Measurements from ENCODE around the gene ICOSLG. TPM values are rescaled to one million over a fixed set of nuclear protein-coding genes. Genes with fewer than 3 reads are reported as not detected.
A peak's percentile ranks its signal among the peaks of the same experiment; 100 is the strongest.
"Not testable (repeated sequence)": the region's sequence is repeated elsewhere in the genome, so short reads cannot be mapped to it uniquely, and the experiment has no call there.

ICOSLG gene
- total RNA-seq, 1 donor from 2014 or later, result 0.26 TPM

- H3K27me3 ChIP-seq (ENCODE audit: control insufficient read depth, insufficient read depth, low read length), result no peaks in the 10 kb centered on the region
- H3K4me3 ChIP-seq (ENCODE audit: low read depth, low read length), result no peak overlapping the region
- H3K36me3 ChIP-seq (ENCODE audit: control insufficient read depth, insufficient read depth, low read length), result no peaks in the 10 kb centered on the region
- DNase-seq (ENCODE audit: low read depth) (no peak), FAIRE-seq (no peak)
- TF ChIP-seq CTCF (IDR thresholded peaks at IDR 0.05; ENCODE audit: insufficient read depth, low read length, severe bottlenecking), result no peak
Observed at GRCh38 chr21:44255511-44255981, 14.8 kb upstream of the ICOSLG start.

DNA sequence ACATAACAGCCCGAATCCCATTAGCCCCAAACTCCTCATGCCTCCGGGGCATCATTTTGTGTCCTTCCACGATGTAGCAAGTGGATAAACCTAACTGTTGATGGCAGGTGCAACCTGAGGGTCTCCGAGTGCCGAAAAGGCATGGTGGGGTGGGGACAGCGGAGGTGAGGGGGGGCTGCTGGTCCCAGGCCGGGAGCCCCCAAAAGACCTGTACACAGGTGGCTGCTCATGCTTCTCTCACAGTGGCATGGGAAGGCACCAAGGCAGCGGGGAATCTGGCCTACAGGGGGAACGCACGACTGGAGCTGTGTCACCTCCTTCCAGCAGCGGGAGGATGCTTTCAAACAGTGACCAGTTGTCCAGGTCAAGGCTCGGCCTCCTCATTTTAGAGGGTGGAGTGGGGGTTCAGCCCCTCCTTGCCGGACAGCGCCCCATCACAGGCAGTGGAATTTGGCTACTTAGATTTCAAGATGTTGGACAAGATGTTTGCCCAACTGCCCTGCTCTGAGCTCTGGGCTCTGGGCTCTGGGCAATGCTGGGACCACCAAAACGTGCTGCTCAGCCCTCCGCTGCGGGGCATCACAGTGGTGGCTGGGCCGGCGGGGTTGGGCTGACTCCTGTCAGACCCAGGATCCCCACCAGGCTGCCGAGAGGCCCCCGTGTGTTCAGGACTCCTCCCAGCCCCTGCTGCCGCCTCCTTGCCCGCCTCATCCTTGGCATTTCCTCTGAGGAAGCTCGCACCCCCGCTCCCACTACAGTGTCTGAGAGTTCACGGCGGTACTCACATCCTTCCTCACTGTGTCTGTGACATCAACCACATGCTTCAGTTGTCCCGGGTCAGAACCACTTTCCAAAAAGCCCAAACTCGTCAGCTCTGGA is 13.3 kb upstream of the ICOSLG start:
- DNase-seq (ENCODE audit: low read depth), result no peak
- TF ChIP-seq CTCF (IDR thresholded peaks at IDR 0.05; ENCODE audit: insufficient read depth, low read length, severe bottlenecking), result no peak
- H3K4me3 ChIP-seq (ENCODE audit: low read depth, low read length), result no peak overlapping the region
- no peaks in the 10 kb centered on the region for H3K27me3 ChIP-seq (ENCODE audit: control insufficient read depth, insufficient read depth, low read length)
- no peak for FAIRE-seq
- H3K36me3 ChIP-seq (ENCODE audit: control insufficient read depth, insufficient read depth, low read length), result no peaks in the 10 kb centered on the region

GRCh38 chr21:44249204-44250037 is 8.7 kb upstream of the ICOSLG start:
- FAIRE-seq, result not testable (repeated sequence)

DNA sequence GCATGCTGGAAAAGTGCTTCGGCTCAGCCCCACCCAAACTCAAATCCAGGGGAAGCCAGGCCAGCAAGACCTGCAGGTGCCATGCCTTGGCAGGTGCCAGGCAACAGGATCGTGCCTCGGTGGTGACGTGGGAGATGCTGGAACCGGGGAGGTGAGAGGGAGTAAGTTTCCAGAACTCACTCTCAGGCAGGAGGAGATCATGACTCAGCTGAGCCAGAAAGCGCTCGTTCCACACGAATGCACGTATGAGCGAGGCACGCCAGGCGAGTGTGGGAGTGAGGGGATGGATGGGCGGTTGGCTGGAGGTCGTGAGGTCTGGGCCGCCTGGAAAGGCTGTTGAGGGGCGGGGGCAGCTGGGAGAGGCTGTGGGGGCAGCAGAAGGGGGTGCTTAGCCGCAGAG is 7.2 kb upstream of the ICOSLG start:
- DNase-seq (ENCODE audit: low read depth); FAIRE-seq: not testable (repeated sequence)

More at GRCh38 chr21:44249204-44250037, 8.7 kb upstream of the ICOSLG start:
- H3K36me3 ChIP-seq (ENCODE audit: control insufficient read depth, insufficient read depth, low read length); DNase-seq (ENCODE audit: low read depth); H3K27me3 ChIP-seq (ENCODE audit: control insufficient read depth, insufficient read depth, low read length); H3K4me3 ChIP-seq (ENCODE audit: low read depth, low read length): not testable (repeated sequence)

DNA sequence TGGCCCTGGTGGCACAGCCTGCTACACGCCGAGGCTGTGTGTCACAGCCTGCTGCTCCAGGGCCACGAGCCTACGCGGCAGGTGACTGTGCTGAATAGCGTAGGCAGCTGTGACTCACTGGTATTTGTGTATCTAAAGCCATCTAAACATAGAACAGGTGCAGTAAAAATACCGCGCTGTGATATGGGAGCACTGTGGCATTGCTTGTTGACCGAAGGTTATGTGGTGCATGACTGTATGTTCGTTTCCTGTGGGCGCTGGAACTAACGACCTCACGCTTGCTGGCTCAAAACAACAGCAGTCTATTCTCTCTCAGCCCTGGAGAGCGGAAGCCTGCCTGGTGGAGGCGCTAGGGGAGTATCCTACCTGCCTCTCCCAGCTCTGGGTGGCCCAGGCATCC is 3.2 kb upstream of the ICOSLG start:
- H3K4me3 ChIP-seq (ENCODE audit: low read depth, low read length); H3K27me3 ChIP-seq (ENCODE audit: control insufficient read depth, insufficient read depth, low read length); H3K36me3 ChIP-seq (ENCODE audit: control insufficient read depth, insufficient read depth, low read length); DNase-seq (ENCODE audit: low read depth): not testable (repeated sequence)
- FAIRE-seq, result peak; percentile 23

More for the DNA sequence above, 7.2 kb upstream of the ICOSLG start:
- H3K4me3 ChIP-seq (ENCODE audit: low read depth, low read length); H3K27me3 ChIP-seq (ENCODE audit: control insufficient read depth, insufficient read depth, low read length); H3K36me3 ChIP-seq (ENCODE audit: control insufficient read depth, insufficient read depth, low read length): not testable (repeated sequence)

DNA sequence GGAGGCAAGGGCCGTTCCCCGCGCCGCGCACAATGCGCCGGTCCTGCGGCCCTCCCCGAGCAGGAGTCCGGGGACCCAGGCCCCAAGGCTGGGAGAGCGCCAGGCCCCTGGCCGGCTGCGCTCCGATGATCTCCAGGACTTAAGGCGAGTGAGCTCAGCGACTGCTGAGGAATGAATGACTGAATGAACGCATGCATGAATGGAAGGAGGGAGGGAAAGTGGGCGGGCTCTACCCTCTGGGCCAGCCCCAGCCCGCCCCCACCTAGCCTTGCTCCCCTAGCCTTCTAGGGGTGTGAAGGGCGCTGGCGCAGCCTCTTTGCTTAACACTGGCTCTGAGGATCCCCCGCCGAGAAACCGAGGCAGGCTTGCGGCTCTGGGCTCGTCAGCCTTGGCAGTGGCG is 538 bp upstream of the ICOSLG start:
- not testable (repeated sequence) for DNase-seq (ENCODE audit: low read depth); H3K4me3 ChIP-seq (ENCODE audit: low read depth, low read length); H3K36me3 ChIP-seq (ENCODE audit: control insufficient read depth, insufficient read depth, low read length); FAIRE-seq; H3K27me3 ChIP-seq (ENCODE audit: control insufficient read depth, insufficient read depth, low read length)

- not testable (repeated sequence) for H3K27me3 ChIP-seq (ENCODE audit: control insufficient read depth, insufficient read depth, low read length); FAIRE-seq; DNase-seq (ENCODE audit: low read depth); H3K36me3 ChIP-seq (ENCODE audit: control insufficient read depth, insufficient read depth, low read length); H3K4me3 ChIP-seq (ENCODE audit: low read depth, low read length)
Observed at GRCh38 chr21:44240353-44240752, 390 bp downstream of the ICOSLG start.

GRCh38 chr21:44229561-44229960 is 11.2 kb downstream of the ICOSLG start:
- H3K36me3 ChIP-seq (ENCODE audit: control insufficient read depth, insufficient read depth, low read length); FAIRE-seq; H3K4me3 ChIP-seq (ENCODE audit: low read depth, low read length); DNase-seq (ENCODE audit: low read depth); H3K27me3 ChIP-seq (ENCODE audit: control insufficient read depth, insufficient read depth, low read length): not testable (repeated sequence)

GRCh38 chr21:44228109-44228508 is 12.6 kb downstream of the ICOSLG start:
- not testable (repeated sequence) for H3K4me3 ChIP-seq (ENCODE audit: low read depth, low read length); FAIRE-seq; DNase-seq (ENCODE audit: low read depth); H3K27me3 ChIP-seq (ENCODE audit: control insufficient read depth, insufficient read depth, low read length); H3K36me3 ChIP-seq (ENCODE audit: control insufficient read depth, insufficient read depth, low read length)

- not testable (repeated sequence) for H3K27me3 ChIP-seq (ENCODE audit: control insufficient read depth, insufficient read depth, low read length); DNase-seq (ENCODE audit: low read depth); H3K4me3 ChIP-seq (ENCODE audit: low read depth, low read length); H3K36me3 ChIP-seq (ENCODE audit: control insufficient read depth, insufficient read depth, low read length); FAIRE-seq
Observed at GRCh38 chr21:44227614-44228013, 13.1 kb downstream of the ICOSLG start.

- H3K27me3 ChIP-seq (ENCODE audit: control insufficient read depth, insufficient read depth, low read length); H3K4me3 ChIP-seq (ENCODE audit: low read depth, low read length); FAIRE-seq; DNase-seq (ENCODE audit: low read depth); H3K36me3 ChIP-seq (ENCODE audit: control insufficient read depth, insufficient read depth, low read length): not testable (repeated sequence)
Observed at GRCh38 chr21:44225605-44226004, 15.1 kb downstream of the ICOSLG start.

DNA sequence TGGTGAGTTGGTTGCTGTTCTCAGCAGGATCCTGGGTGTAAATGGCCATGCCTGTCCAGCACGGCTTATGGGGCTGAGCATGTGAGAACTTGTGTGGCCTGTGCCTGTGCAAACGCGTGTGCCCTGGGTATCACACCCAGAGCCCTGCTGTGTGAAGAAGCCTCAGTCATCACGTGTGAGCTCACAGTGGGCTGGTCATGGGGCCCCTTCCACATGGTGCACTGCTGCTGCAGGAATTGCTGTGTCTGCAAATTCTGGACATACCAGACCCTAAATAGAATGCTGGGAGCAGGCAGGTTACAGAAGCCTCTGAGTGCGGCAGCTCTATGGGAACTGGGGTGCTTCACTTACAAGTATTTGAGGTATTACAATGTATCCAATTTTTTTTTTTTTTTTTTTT is 17.4 kb downstream of the ICOSLG start:
- H3K4me3 ChIP-seq (ENCODE audit: low read depth, low read length); FAIRE-seq; H3K27me3 ChIP-seq (ENCODE audit: control insufficient read depth, insufficient read depth, low read length); H3K36me3 ChIP-seq (ENCODE audit: control insufficient read depth, insufficient read depth, low read length); DNase-seq (ENCODE audit: low read depth): not testable (repeated sequence)

Data from bronchial epithelial cell (primary cell).